Measurements from ENCODE around the gene HYPK. TPM values are rescaled to one million over a fixed set of nuclear protein-coding genes. Genes with fewer than 3 reads are reported as not detected.
"Not testable (repeated sequence)": the region's sequence is repeated elsewhere in the genome, so short reads cannot be mapped to it uniquely, and the experiment has no call there.

Gene HYPK
- polyA plus RNA-seq, 3 donors from 2014 or later, result 4.1 to 20.3 (median 10.0) TPM

GRCh38 chr15:43830691-43831275 is 30.4 kb downstream of the HYPK start:
- H3K27ac Mint-ChIP-seq; H3K36me3 Mint-ChIP-seq; DNase-seq; H3K27me3 Mint-ChIP-seq (ENCODE audit: low read depth in 3 of 3); H3K9me3 Mint-ChIP-seq; H3K4me3 Mint-ChIP-seq: not testable (repeated sequence)
- peaks cover 33 to 44% of the 10 kb centered on the region in 2 donors for H3K4me1 Mint-ChIP-seq

- not testable (repeated sequence) for H3K4me3 Mint-ChIP-seq; H3K9me3 Mint-ChIP-seq; H3K27me3 Mint-ChIP-seq (ENCODE audit: low read depth in 3 of 3); DNase-seq
- H3K4me1 Mint-ChIP-seq, result peaks cover 25 to 36% of the 10 kb centered on the region in 2 donors
- H3K27ac Mint-ChIP-seq, result peak overlapping the region in 2 of 6 donors; percentile 36 to 42
- H3K36me3 Mint-ChIP-seq, result peaks cover 4 to 13% (median 12%) of the 10 kb centered on the region in 3 donors
Measured at GRCh38 chr15:43831519-43832052, 31.2 kb downstream of the HYPK start.

GRCh38 chr15:43832485-43832884 is 32.1 kb downstream of the HYPK start:
- Mint-ChIP-seq H3K36me3 (peaks cover 4 to 16% (median 12%) of the 10 kb centered on the region in 3 donors), H3K27ac (peak overlapping the region in 2 of 6 donors; percentile 10 to 76), H3K4me3 (peak overlapping the region in 1 of 5 donors; percentile 55), H3K4me1 (peaks cover 16 to 27% of the 10 kb centered on the region in 2 donors)
- H3K27me3 Mint-ChIP-seq (ENCODE audit: low read depth in 3 of 3); DNase-seq; H3K9me3 Mint-ChIP-seq: not testable (repeated sequence)

- H3K27me3 Mint-ChIP-seq (ENCODE audit: low read depth in 3 of 3), result no peaks in the 10 kb centered on the region
- H3K27ac Mint-ChIP-seq, result no peak overlapping the region
- H3K4me3 Mint-ChIP-seq, result no peak overlapping the region
- H3K9me3 Mint-ChIP-seq, result no peaks in the 10 kb centered on the region
- peaks cover 10 to 18% (median 16%) of the 10 kb centered on the region in 3 donors for H3K36me3 Mint-ChIP-seq
- H3K4me1 Mint-ChIP-seq, result no peaks in the 10 kb centered on the region
- DNase-seq, result no peak
Measured at GRCh38 chr15:43845421-43845820, 45.0 kb downstream of the HYPK start.

GRCh38 chr15:43851251-43851650 is 50.9 kb downstream of the HYPK start:
- no peak for DNase-seq
- Mint-ChIP-seq H3K9me3 (no peaks in the 10 kb centered on the region), H3K4me1 (no peaks in the 10 kb centered on the region), H3K27me3 (ENCODE audit: low read depth in 3 of 3) (no peaks in the 10 kb centered on the region), H3K4me3 (no peak overlapping the region), H3K27ac (no peak overlapping the region), H3K36me3 (peaks cover 9 to 31% (median 10%) of the 10 kb centered on the region in 3 donors)

GRCh38 chr15:43852607-43853006 is 52.2 kb downstream of the HYPK start:
- no peaks in the 10 kb centered on the region for H3K9me3 Mint-ChIP-seq
- peaks cover 9 to 37% (median 10%) of the 10 kb centered on the region in 3 donors for H3K36me3 Mint-ChIP-seq
- H3K4me1 Mint-ChIP-seq, result no peaks in the 10 kb centered on the region
- no peak overlapping the region for H3K27ac Mint-ChIP-seq
- H3K4me3 Mint-ChIP-seq, result no peak overlapping the region
- no peaks in the 10 kb centered on the region for H3K27me3 Mint-ChIP-seq (ENCODE audit: low read depth in 3 of 3)
- DNase-seq, result no peak

Other genes with a start within 250 kb of the HYPK start
- gene PPIP5K1, start 210.4 kb upstream of the HYPK start, polyA plus RNA-seq, result 1 to 10 TPM; 4.9 to 7.5 (median 7.1) TPM
- gene CKMT1B, start 206.6 kb upstream of the HYPK start, polyA plus RNA-seq, result not detected
- not detected for gene STRC, start 181.8 kb upstream of the HYPK start, polyA plus RNA-seq
- under 1 TPM in 2 of 3 donors, not detected in 1; 0.34 to 0.80 TPM for gene CATSPER2, start 151.8 kb upstream of the HYPK start, polyA plus RNA-seq
- gene CKMT1A, start 106.7 kb upstream of the HYPK start, polyA plus RNA-seq, result not detected
- gene PDIA3, start 54.2 kb upstream of the HYPK start, polyA plus RNA-seq, result 100 to 1,000 TPM; 394 to 690 (median 654) TPM
- gene ELL3, start 23.6 kb upstream of the HYPK start, polyA plus RNA-seq, result 1 to 10 TPM in 1 of 3 donors, under 1 TPM in 1, not detected in 1; 0.78 to 1.4 TPM
- 1,000 to 10,000 TPM; 1,924 to 3,752 (median 2,420) TPM for gene SERF2, start 8.3 kb upstream of the HYPK start, polyA plus RNA-seq
- gene SERINC4, start 379 bp upstream of the HYPK start, polyA plus RNA-seq, result 1 to 10 TPM in 2 of 3 donors, under 1 TPM in 1; 0.72 to 3.4 (median 1.3) TPM
- 10 to 100 TPM in 2 of 3 donors, 1 to 10 TPM in 1; 6.7 to 21.3 (median 10.4) TPM for gene MFAP1, start 24.1 kb downstream of the HYPK start, polyA plus RNA-seq
- 1 to 10 TPM; 8.3 to 8.9 (median 8.6) TPM for gene WDR76, start 26.4 kb downstream of the HYPK start, polyA plus RNA-seq